NCI-H2196 treated with DMSO at 0.1 percent for 48 hours (cell line): ENCODE results near the gene MRPL43.

Source experiments
- DNase-seq: peaks from one replicate; lab custom pipeline; 2025; ENCODE audit not compliant: unreplicated experiment; lab: John Stamatoyannopoulos, UW

Gene MRPL43

DNA sequence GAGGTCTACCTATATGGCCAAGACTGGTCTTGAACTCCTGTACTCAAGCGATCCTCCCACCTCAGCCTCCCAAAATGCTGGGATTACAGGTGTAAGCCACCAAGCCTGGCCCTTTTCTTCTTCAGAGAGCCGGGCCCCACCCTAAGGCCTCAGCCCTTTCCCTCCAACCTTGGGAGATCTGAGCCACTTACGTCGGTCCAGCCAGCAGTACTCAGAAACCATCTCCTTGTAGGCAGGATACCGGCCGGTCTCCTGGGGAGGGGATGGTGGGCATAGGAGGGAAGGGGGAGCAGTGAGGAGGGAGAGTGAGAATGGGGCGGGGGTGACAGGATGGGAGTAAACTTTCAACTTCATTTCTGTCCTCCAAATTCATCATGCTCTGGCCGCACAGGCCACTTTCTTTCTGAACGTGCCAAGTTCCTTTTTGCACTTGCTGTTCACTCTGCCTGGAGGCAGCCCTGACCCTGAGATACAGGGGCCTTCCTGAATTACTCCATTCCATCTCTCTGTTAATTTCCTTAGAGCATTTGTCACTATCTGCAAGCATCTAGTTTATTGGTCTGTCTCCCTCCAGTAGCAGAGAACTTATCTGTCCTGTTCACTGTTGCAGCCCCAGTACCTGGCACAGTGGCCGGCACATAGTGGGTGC lies 33.3 kb upstream of the MRPL43 start:
- no peak for DNase-seq

DNA sequence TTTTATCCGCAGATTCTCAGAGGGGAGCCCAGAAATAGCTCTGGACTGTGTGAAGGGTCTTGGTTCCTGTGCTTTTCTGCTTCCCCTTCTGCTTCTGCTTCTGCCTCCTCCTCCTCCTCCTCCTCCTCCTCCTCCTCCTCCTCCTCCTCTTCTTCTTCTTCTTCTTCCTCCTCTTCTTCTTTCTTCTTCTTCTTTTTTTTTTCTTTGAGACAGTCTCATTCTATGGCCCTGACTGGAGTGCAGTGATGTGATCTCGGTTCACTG lies 32.1 kb upstream of the MRPL43 start:
- DNase-seq = no peak

DNA sequence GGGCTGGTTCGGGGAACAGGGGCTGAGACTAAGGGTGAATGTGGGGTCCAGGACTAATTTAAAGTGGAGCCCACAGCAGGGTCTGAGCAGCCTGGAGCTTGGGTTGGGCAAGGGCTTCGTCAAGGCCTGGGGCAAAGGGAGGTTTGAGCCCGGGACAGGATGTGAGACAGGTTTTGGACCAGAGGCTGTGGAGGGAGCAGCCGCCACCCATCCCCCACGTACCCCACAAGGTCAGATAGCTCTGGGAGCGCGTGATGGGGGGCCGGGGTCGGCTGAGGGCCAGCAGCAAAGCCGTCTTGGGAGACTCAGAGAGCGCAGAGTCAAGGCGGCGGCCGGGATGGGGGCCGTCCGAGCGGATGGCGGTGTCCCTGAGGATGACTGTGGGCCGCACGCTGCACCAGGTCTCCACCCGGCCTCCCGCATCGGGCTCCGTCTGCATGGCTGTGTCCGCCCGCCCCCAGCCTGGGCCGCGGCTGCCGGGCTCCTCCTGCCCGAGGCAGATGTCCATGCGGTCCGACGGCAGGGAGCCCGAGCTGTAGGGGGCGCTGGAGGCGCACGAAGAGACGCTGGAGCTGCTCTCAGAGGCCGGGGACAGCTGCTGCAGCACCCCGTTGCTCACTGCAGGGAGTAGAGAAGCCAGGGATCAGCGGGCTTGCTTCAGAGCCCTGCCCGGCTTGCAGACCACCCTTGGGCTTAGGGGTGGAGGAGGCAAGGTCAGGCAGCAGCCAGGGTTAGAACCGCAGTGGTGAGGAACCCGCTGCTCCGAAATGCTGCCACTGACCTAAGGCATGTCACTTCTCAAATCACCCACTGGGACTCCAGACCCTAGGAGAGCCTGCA lies 31.5 kb upstream of the MRPL43 start:
- DNase-seq = peak; percentile 50

DNA sequence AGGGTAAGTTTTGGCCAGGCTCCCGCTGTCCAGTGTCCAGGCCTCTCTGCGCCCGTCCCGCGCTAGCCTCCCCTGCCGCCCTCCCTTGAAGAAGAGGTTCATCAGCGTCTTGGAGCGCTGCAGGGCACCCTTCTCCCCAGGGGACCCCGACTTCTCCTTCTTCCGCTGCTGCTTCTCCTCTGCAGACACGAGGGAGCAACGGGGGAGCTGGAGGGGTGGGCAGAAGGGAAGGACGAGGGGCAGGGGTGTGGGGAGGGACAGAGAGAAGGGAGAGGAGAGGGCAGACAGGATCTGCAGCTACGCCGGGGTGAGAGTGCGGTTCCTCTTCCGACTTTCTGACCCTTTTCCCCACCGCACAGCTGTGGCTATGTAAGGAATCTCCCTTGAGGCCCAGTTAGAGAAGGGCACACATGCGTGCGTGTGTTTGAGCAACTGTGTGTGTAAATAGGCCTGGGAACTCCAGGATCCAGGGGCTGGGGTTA lies 30.9 kb upstream of the MRPL43 start:
- DNase-seq = no peak

DNA sequence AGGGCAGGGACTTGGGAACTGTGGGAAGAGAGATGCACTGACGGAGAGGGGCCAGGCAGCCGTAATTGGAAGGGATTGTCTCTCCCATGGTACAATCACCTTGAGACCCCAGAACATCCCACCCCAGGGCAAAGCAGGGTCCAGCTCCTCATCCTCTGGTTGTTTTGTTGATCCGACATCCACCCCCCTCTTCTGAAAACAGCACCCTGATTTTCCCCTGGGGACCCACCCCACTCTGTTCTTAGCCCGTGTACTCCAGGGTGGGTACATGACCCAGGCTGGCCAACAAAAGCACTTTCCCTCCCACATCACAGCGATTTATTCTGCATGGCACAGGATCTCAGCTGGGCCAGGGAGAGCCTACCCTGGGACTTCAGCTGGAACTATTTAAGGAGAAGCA lies 29.5 kb upstream of the MRPL43 start:
- no peak for DNase-seq

DNA sequence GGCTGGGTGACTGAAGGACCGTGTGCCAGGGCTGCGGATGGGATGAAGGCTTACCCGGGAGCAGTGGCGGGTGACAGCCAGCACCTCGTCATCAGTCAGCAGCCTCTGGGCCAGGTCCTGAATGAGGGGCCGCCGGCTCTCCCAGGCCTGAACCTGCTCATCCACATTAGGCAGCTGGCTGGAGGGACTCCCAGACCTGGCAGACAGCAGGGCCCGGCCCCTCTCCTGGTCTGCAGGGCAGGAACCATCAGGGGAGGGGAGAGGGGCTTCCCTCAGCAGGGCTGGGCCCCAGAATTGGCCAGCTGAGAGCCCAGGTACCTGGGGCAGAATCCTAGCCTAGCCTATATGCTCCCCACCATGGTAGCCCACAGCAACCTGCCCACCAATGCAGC lies 28.3 kb upstream of the MRPL43 start:
- no peak for DNase-seq

DNA sequence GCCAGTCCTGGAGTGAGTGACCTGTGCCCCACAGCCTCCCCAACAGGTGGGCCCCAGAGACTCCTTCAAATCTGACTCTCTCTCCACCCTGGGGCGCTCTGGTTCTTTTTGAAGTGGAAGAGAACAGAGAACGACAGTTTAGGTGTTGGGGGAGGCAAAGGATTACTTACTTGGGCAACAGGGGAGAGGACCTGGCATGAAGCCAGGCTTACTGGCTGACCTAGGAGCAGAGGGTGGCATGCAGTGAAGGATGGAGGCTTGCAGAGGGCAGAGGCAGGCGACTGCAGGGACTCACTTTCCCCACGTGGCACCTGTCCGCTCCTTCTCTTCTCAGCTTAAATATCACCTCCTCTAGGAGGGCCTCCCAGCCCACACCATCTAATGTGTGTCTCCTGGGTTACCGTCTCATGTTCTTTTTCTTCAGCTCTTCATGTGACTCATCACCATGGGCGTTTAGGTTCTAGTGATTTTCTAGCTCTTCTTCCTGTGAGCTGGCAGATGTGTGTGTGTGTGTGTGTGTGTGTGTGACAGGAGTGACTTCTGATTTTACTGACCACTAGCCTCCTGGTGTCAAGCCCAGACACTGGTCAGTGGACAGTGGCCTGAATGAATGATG lies 27.8 kb upstream of the MRPL43 start:
- no peak for DNase-seq

DNA sequence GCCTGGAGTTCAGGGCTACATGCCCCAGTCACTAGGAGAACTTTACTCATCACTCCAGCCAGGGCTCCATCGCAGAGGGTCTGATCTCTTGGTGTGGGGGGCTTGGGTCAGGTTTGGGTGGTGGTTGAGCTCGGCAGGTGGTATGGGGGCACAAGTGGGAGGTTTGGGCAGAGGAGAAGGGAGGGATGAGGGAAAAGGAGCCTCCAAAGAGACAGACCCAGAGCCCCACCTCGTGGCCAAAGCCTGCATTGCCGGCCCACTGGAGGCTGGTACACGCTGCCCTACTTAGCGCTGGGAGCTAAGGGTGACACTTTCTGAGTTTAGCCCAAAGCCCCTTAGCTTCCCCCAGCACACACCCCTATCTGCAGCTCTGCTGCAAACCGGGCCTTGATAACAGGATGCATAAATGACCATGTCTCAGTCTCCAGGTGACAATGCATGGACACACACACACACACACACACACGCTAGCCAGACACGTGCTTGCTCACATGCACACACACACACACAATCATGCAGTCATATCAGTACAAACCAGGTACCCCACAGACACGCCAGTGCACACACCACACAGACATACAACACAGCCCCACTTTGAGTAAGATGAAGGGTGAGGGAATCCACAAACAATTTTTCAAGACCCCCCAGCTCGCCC lies 27.1 kb upstream of the MRPL43 start:
- no peak for DNase-seq

DNA sequence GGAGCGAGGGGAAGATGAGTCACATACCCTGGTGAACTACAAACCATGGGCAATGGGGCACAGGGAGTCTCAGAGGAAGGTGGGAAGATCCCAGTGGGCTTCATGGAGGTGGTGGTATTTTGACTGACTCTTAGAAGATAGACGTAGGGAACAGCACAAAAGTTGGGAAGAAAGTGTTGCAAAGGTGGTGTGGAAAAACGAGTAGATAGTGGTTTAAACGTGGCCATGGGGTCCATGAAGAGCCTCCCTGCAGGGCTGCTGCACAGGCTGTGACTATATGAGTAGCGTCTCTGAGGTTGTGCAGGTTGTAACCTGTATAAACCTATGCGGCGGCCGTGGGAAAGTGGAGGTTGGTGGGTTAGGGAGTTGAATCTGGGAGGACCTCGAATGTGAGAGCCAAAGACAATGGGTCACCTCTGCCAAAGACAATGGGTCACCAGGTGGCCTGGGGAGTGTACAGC lies 26.1 kb upstream of the MRPL43 start:
- no peak for DNase-seq

DNA sequence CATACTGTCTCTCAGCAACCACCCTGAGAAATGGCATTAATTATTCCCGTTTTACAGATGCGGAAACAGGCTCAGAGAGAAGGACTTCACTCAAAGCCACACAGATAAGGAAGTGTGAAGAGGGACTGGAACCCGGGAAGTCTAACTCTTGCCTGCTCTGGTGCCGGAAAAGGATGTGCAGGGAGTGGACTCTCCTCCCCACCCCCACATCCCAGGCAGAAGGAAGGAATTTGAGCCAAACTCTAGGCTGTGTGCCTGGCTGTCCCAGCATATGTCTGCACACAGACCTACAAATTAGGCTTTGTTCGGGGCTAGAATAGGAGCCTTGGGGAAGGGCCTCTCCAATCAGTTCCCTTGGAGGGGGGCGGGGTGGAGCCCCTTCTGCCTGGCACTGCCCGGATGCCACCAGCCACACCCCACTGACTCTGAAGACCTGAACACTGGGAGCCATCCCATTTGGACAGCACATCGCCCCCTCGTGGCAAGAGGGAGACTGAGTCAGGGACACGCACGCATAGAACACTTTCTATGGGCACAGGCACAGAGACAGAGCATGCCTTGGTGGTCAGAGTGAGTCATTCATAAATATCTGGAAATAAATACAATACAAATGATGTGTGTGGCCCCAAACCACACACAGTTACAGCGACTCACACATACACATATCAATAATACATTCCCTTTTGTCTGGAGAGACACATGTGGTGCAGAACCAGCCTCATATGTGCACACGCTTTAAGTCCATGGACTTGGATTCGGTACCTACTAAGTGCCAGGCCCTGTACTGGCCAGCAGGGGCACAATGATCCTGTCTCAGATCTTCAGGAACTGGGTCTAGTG lies 25.4 kb upstream of the MRPL43 start:
- DNase-seq = peak; percentile 16

DNA sequence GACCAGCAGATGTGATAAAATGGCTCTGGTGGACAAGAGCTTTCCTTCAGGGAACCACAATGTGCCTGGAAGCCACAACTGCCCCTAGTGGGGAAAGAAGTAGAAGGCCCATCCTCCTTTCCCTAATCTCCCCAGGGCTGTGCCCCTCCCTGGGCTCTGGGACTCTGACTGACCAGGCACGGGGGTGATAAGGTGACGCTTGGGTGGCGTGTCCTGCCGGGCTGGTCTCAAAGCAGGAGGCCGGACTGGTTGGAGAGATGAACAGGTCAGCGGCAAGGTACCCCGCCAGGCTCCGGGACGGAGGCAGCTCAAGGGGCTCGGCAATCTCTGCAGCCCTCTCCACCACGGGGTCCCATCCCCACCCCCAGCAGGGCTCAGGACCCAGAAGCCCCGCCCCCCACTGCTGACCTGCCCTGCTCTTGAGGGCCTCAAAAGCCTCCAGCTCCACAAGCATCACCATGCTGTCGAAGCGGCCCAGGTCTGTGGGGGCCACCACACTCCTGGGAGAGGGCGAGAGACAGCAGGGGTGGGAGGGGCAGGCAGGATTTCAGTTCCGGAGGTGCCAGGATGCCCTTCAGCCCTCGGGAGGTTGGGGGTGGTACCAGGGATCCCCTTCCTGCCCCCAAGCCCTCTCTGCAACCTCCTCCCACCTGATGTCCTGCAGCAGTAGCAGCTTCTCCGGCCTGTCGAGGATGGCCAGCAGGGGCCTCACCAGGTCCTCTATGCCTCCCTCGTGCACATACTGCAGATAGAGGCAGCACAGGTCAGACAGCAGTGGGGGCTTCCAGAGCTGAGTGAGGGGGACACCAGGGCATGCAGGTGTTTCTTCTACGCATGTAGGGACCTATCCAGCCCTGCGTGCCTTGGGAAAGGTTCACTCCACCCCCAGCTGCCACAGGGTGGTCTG lies 24.5 kb upstream of the MRPL43 start:
- no peak for DNase-seq

DNA sequence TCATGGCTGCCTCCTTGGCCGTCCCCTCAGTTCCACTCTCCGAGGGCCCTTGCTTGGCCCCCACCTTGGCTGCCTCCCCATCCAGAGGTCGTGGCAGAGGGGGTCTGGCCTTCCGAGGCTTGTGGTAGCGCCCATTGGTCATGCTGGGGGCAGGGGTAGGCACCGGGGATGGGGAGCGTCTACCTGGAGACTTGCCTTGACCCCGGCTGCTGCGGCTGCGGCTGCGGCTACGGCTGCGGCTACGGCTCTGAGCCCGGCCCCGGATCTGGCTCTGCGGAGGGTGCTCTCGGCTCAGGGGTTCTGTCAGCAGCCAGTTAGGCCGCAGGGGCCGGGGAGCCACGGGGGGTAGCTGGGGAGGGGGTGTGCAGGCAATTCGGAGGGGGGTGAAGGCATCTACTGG lies 23.0 kb upstream of the MRPL43 start:
- no peak for DNase-seq

DNA sequence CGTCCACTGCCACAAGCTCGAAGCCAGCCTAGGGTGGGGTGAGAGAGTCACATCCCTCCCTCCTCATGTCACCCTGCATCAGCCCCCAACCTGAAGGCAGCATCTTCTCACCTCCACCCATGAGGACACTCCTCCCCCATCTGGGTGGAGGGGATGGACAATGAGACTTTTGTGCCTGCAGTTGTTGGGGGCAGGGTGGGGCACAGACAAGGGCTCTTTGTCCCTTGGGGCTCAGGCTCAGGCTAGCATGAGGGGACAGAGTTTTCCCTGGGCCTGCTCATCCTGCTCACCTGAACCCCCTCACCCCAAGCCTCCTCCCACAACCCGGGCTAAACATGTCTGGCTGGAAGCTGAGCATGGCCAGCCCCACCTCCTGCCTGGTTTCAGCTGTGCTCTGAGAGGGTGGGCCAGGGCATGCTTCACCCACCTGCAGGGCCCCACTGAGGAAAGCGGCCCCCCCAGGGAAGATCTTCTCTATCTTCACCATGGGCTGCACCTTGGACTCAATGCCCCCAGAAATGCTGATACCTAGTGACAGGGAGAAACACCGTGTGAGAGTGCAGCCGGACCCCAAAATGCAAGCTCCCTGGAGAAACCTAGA lies 21.6 kb upstream of the MRPL43 start:
- no peak for DNase-seq

DNA sequence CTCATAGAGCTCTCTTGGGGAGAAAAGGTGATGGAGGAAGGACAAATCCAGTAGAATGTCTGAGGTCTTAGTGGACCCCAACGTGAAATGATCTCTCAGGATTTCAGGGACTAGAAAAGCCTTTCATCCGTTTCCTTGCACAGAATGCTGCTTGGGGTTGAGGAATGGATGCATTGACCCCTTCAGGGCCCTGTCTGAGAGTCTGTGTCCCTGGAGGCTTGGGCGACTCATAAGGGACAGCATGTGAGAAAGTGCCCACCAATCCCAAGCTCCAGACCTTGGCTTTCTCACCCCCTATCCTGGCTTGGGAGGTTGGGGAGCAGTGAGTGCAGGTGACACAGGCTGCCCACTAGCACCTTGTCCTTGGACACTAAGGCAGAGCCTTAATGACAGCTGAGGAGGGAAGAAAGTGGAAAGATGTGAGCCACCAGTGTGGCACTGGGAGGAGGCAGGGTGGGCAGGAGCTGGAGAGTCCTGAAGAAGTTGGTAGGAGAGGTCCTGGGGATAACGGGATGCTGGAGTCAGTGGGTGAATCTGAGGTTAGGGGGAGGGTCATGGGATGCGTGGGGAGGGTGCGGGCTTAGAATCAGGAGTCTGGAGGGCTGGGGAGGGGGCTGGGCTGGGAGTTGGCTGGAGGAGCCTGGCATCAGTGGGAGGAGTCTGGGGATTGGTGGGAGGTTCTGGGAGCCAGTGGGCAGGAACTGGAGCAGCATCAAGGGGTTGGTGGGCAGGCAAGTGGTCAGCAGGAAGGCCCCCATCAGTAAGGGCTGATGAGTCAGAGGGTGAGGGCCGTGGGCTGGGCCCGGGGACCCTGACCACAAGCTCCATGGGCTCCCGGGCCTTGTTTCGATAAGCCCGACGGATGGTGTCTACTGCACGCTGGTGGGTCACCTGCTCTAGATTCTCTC lies 20.9 kb upstream of the MRPL43 start:
- no peak for DNase-seq

DNA sequence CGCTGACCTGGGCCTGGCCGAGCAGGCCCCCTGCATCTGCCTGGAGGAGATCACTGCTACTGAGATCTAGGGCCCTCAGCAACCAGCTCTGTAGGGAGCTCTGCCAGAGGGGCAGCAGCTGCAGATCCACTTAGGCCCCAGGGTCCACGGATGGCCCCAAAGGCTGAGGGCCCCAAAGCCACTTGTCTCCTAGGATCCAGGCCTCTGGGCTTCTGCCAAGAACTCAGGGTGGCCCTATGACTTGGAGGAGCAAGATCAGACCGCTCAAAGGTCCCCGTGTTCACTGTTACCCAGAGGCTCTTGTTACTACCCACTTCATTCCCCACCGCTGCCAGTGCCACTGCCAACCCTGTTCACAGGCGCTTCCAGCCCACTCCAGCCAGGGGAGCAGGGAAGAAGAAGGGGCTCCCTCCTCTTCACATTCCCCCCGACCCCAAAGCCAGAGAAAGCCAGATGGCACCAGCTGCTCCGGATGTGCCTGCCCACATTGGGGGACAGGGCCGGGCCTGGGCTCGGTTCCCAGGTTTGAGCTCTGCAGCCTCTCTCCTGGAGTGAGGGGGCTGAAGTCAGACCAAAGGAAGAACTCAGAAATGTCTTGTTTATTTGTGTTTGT lies 19.9 kb upstream of the MRPL43 start:
- no peak for DNase-seq

DNA sequence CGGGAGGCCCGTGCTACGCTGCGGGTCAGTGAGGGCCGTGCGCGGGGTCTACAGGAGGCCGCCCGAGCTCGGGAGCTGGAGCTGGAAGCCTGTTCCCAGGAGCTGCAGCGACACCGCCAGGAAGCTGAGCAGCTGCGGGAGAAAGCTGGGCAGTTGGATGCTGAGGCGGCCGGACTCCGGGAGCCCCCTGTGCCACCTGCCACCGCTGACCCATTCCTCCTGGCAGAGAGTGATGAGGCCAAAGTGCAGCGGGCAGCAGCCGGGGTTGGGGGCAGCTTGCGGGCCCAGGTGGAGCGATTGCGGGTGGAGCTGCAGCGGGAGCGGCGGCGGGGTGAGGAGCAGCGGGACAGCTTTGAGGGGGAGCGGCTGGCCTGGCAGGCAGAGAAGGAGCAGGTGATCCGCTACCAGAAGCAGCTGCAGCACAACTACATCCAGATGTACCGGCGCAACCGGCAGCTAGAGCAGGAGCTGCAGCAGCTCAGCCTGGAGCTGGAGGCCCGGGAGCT lies 19.3 kb upstream of the MRPL43 start:
- DNase-seq = no peak

DNA sequence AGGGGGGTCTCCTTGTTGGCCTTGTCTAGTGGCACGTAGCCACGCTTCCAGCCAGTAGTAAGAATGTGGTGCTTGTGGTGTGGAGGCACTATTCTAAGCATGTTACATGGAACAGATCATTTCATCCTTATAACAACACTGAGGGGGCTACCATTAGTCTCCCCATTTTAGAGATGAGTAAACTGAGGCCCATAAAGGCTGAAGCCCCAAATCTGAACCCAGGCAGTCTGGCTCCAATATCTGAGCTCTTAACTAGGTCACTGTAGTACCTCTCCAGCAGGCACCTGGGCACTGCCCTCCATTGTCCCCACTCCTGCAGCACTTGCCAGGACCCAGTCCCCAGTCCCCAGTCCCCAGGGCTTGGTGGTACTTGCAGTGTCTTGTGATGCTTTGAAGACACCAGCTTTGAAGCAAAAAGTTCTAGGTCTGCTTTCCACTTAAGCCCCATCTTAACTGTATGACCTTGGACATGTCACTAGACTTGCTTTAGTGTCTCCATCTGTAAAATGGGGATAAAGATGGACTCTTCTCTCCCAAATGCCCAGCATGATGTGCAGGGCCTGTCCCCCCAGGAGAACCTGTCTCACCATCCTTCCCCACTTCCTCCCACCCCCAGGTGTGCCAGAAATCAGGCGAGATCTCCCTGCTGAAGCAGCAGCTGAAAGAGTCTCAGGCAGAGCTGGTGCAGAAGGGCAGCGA lies 18.7 kb upstream of the MRPL43 start:
- no peak for DNase-seq
